ENCODE measurements around the gene PARP9. TPM values are rescaled to one million over a fixed set of nuclear protein-coding genes. Genes with fewer than 3 reads are reported as not detected.

PARP9 gene
- total and polyA plus RNA-seq, 2 donors (not counting 1 experiment from before 2014, with no cell fraction given): 19.6 to 31.2 TPM

GRCh38 chr3:122535964-122536631 lies 28.0 kb downstream of the PARP9 start:
- intact Hi-C loops (cut with micrococcal nuclease): no loop called here
- ATAC-seq (ENCODE audit: low read depth): no peak

GRCh38 chr3:122533931-122534334 lies 30.2 kb downstream of the PARP9 start:
- ChIA-PET POLR2A (no interaction called here), CTCF (no interaction called here)
- Mint-ChIP-seq H3K4me3 (no peak overlapping the region), H3K27me3 (no peaks in the 10 kb centered on the region), H3K9me3 (ENCODE audit: insufficient read depth) (no peaks in the 10 kb centered on the region), H3K4me1 (no peaks in the 10 kb centered on the region), H3K27ac (no peak overlapping the region)
- Histone ChIP-seq H3K27me3 (replicated peaks in 1 of 4; ENCODE audit: control extremely low read depth in 1 of 4, control insufficient read depth in 3 of 4, insufficient read depth in 4 of 4, low read length in 3 of 4) (no peaks in the 10 kb centered on the region), H3K4me1 (ENCODE audit: control insufficient read depth in 2 of 2, insufficient read depth in 2 of 2, low read length in 2 of 2) (no peaks in the 10 kb centered on the region), H3K27ac (ENCODE audit: low read length in 2 of 2) (no peak overlapping the region), H4K20me1 (ENCODE audit: control insufficient read depth, insufficient read depth, low read length, poor library complexity, severe bottlenecking) (no peaks in the 10 kb centered on the region), H3K9ac (ENCODE audit: low read length) (no peak overlapping the region), H2AFZ (ENCODE audit: insufficient read depth, low read depth, low read length, poor library complexity, severe bottlenecking) (no peak overlapping the region), H3K79me2 (ENCODE audit: control insufficient read depth, insufficient read depth, low read length) (no peaks in the 10 kb centered on the region), H3K9me3 (ENCODE audit: control extremely low read depth in 1 of 3, control insufficient read depth in 2 of 3, insufficient read depth in 1 of 3, low read length in 2 of 3) (no peaks in the 10 kb centered on the region), H3K36me3 (replicated peaks in 1 of 2; ENCODE audit: control extremely low read depth in 1 of 2, control insufficient read depth in 1 of 2, extremely low read depth in 1 of 2, insufficient read depth in 2 of 2, low read length in 1 of 2) (peaks cover 27 to 81% of the 10 kb centered on the region in 2 experiments), H3K4me2 (replicated peaks; ENCODE audit: low read depth, low read length, poor library complexity, severe bottlenecking) (no peak overlapping the region), H3K4me3 (ENCODE audit: control extremely low read depth in 1 of 5, extremely low read depth in 1 of 5, insufficient read depth in 1 of 5, low read depth in 2 of 5, low read length in 4 of 5) (no peak overlapping the region)
- no peak for TF ChIP-seq EZH2 (IDR thresholded peaks at IDR 0.05; ENCODE audit: borderline replicate concordance, insufficient read depth, low read depth, low read length, poor library complexity, severe bottlenecking)
- TF ChIP-seq, protein P1, sequence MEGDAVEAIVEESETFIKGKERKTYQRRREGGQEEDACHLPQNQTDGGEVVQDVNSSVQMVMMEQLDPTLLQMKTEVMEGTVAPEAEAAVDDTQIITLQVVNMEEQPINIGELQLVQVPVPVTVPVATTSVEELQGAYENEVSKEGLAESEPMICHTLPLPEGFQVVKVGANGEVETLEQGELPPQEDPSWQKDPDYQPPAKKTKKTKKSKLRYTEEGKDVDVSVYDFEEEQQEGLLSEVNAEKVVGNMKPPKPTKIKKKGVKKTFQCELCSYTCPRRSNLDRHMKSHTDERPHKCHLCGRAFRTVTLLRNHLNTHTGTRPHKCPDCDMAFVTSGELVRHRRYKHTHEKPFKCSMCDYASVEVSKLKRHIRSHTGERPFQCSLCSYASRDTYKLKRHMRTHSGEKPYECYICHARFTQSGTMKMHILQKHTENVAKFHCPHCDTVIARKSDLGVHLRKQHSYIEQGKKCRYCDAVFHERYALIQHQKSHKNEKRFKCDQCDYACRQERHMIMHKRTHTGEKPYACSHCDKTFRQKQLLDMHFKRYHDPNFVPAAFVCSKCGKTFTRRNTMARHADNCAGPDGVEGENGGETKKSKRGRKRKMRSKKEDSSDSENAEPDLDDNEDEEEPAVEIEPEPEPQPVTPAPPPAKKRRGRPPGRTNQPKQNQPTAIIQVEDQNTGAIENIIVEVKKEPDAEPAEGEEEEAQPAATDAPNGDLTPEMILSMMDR (IDR thresholded peaks at IDR 0.05): no peak
- intact Hi-C loops (cut with micrococcal nuclease): no loop called here
- WGBS (ENCODE audit: insufficient coverage): 25% methylated on average over 1 of the region's 1 CpG
- DNase-seq (no peak), ATAC-seq (ENCODE audit: low read depth) (no peak)

More at GRCh38 chr3:122535964-122536631, 28.0 kb downstream of the PARP9 start:
- H3K27me3 Mint-ChIP-seq: no peaks in the 10 kb centered on the region
- Histone ChIP-seq H3K9ac (ENCODE audit: low read length) (no peak overlapping the region), H3K9me3 (ENCODE audit: control extremely low read depth in 1 of 3, control insufficient read depth in 2 of 3, insufficient read depth in 1 of 3, low read length in 2 of 3) (no peaks in the 10 kb centered on the region), H2AFZ (ENCODE audit: insufficient read depth, low read depth, low read length, poor library complexity, severe bottlenecking) (no peak overlapping the region), H4K20me1 (ENCODE audit: control insufficient read depth, insufficient read depth, low read length, poor library complexity, severe bottlenecking) (no peaks in the 10 kb centered on the region), H3K79me2 (ENCODE audit: control insufficient read depth, insufficient read depth, low read length) (no peaks in the 10 kb centered on the region), H3K4me3 (ENCODE audit: control extremely low read depth in 1 of 5, extremely low read depth in 1 of 5, insufficient read depth in 1 of 5, low read depth in 2 of 5, low read length in 4 of 5) (no peak overlapping the region), H3K4me2 (replicated peaks; ENCODE audit: low read depth, low read length, poor library complexity, severe bottlenecking) (no peak overlapping the region), H3K27me3 (replicated peaks in 1 of 4; ENCODE audit: control extremely low read depth in 1 of 4, control insufficient read depth in 3 of 4, insufficient read depth in 4 of 4, low read length in 3 of 4) (no peaks in the 10 kb centered on the region), H3K4me1 (ENCODE audit: control insufficient read depth in 2 of 2, insufficient read depth in 2 of 2, low read length in 2 of 2) (no peaks in the 10 kb centered on the region), H3K36me3 (replicated peaks in 1 of 2; ENCODE audit: control extremely low read depth in 1 of 2, control insufficient read depth in 1 of 2, extremely low read depth in 1 of 2, insufficient read depth in 2 of 2, low read length in 1 of 2) (peaks cover 32 to 86% of the 10 kb centered on the region in 2 experiments), H3K27ac (ENCODE audit: low read length in 2 of 2) (no peak overlapping the region)
- TF ChIP-seq EZH2 (IDR thresholded peaks at IDR 0.05; ENCODE audit: borderline replicate concordance, insufficient read depth, low read depth, low read length, poor library complexity, severe bottlenecking): no peak
- TF ChIP-seq, protein P1 (IDR thresholded peaks at IDR 0.05): no peak
- H3K9me3 Mint-ChIP-seq (ENCODE audit: insufficient read depth): no peaks in the 10 kb centered on the region
- DNase-seq: no peak
- H3K27ac Mint-ChIP-seq: no peak overlapping the region
- H3K4me3 Mint-ChIP-seq: no peak overlapping the region
- no peaks in the 10 kb centered on the region for H3K4me1 Mint-ChIP-seq
- 100% methylated on average over 2 of the region's 6 CpGs for WGBS (ENCODE audit: insufficient coverage)
- POLR2A ChIA-PET: no interaction called here
- CTCF ChIA-PET: interaction anchor here (0.7 kb wide), 1 partner anchor 154 kb away, joined by 3 read pairs; no protein-coding TSS in a partner anchor

Measured in B cell (primary cell).